ENCODE data around the gene CADM1.

GRCh38 chr11:115501893-115502589 is 2.2 kb downstream of the CADM1 start:
- no peak for TF ChIP-seq CTCF (IDR thresholded peaks at IDR 0.05 in 2 of 3, conservative IDR thresholded peaks at IDR 0.05 in 1 of 3; ENCODE audit: borderline replicate concordance in 1 of 3, insufficient read depth in 1 of 3, low read depth in 2 of 3, low read length in 2 of 3)
- no peak for TF ChIP-seq ATF3 (IDR thresholded peaks at IDR 0.05)
- no peak for TF ChIP-seq MAX (IDR thresholded peaks at IDR 0.05)
- no peak for TF ChIP-seq YY1 (IDR thresholded peaks at IDR 0.05; ENCODE audit: extremely low read depth, insufficient replicate concordance, low read depth, low read length)
- TF ChIP-seq EZH2phosphoT487 (IDR thresholded peaks at IDR 0.05; ENCODE audit: borderline replicate concordance): no peak
- no peak for TF ChIP-seq EGR1 (IDR thresholded peaks at IDR 0.05; ENCODE audit: low read depth)
- TF ChIP-seq ELF1 (IDR thresholded peaks at IDR 0.05; ENCODE audit: borderline replicate concordance, low read depth): no peak
- TF ChIP-seq SRF (IDR thresholded peaks at IDR 0.05; ENCODE audit: low read depth): no peak

Measured in HCT116 (cell line).